ENCODE data around the gene CFAP54. TPM values are rescaled to one million over a fixed set of nuclear protein-coding genes. Genes with fewer than 3 reads are reported as not detected.
A peak's percentile ranks its signal among the peaks of the same experiment; 100 is the strongest.

Gene CFAP54
- total and polyA plus RNA-seq, 2 of the 4 experiments (the other 2 are of a cell fraction): 0.18 to 0.41 TPM

DNA sequence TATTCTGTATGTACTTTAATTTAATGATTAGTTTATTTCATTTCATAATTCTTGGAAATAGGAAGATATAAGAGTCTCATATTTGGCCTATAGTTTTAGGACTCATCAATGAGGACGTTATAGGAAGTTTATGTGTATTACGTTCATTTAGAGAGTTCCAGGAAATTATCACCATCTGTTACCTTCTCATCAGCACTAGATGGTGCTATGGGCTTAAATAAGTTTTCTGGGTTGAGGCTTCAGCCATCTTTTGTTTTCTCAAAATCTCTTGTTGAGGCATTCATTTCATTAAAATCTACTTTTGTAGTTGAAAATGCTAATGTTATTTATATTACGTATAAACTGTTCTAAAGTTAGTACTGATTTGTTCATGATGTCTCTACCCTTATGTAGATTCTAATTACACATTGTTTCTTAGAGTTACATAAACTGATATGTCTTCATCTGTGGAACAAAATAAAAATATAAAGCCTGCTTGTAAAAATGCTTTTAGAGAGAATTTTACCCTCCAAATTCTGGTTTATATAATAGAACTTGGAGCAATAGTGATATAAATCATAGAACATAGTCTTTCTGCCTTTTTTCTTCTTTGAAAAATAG, 89.2 kb downstream of the CFAP54 start:
- no CpG with 5 or more reads among the region's 3 CpGs for WGBS, 2 experiments (ENCODE audit: extremely low coverage in 2 of 2, insufficient read length in 1 of 2)
- Histone ChIP-seq H2BK15ac (ENCODE audit: low read depth, low read length) (no peak overlapping the region), H4K20me1 (ENCODE audit: insufficient read depth, low read length) (no peaks in the 10 kb centered on the region), H3K9me1 (ENCODE audit: insufficient read depth, low read length) (no peaks in the 10 kb centered on the region), H3K23ac (ENCODE audit: low read depth, low read length) (no peak overlapping the region), H3K9me3 (ENCODE audit: control insufficient read depth, insufficient read depth, low read length) (no peaks in the 10 kb centered on the region), H3K18ac (ENCODE audit: low read depth, low read length) (no peak overlapping the region), H4K5ac (ENCODE audit: low read depth, low read length) (no peak overlapping the region), H4K91ac (ENCODE audit: insufficient read depth, low read depth, low read length) (no peak overlapping the region), H3K56ac (ENCODE audit: extremely low read depth, insufficient read depth, low read length) (no peak overlapping the region), H2BK5ac (ENCODE audit: low read depth, low read length, poor library complexity, severe bottlenecking) (no peak overlapping the region), H2AK5ac (ENCODE audit: low read depth, low read length) (no peak overlapping the region), H3K4me1 (ENCODE audit: control insufficient read depth, insufficient read depth, low read length) (no peaks in the 10 kb centered on the region), H3K79me1 (ENCODE audit: low read depth in 1 of 2, low read length in 2 of 2) (no peaks in the 10 kb centered on the region), H2AK9ac (replicated peaks; ENCODE audit: low read depth, low read length, poor library complexity) (no peak overlapping the region), H3K4ac (ENCODE audit: low read depth, low read length) (no peak overlapping the region), H3K14ac (replicated peaks; ENCODE audit: low read depth, low read length) (no peak overlapping the region), H3K36me3 (ENCODE audit: control insufficient read depth, insufficient read depth, low read length) (no peaks in the 10 kb centered on the region), H3K4me3 (ENCODE audit: insufficient read depth, low read depth, low read length) (no peak overlapping the region), H2BK20ac (ENCODE audit: low read depth, low read length) (no peak overlapping the region), H2BK120ac (ENCODE audit: low read depth, low read length) (no peak overlapping the region), H3K9ac (ENCODE audit: low read depth, low read length) (no peak overlapping the region; the same call in 1 of the 2 replicates), H3K27me3 (ENCODE audit: control insufficient read depth, insufficient read depth, low read length) (no peaks in the 10 kb centered on the region), H2AFZ (replicated peaks; ENCODE audit: low read length, poor library complexity) (no peak overlapping the region), H3K27ac (ENCODE audit: insufficient read depth, low read length) (no peak overlapping the region), H3K4me2 (ENCODE audit: low read depth, low read length) (no peak overlapping the region), H4K8ac (ENCODE audit: low read depth in 2 of 2, low read length in 2 of 2) (no peak overlapping the region)
- ChIA-PET CTCF (interaction anchor here (0.6 kb wide), 1 partner anchor 980 kb away, joined by 3 read pairs; no protein-coding TSS in a partner anchor), POLR2A (ENCODE audit: unreplicated experiment) (no interaction called here)
- peak; percentile 88 for ATAC-seq (ENCODE audit: low read depth)
- BruUV-seq (replicated peaks): no TSS peak
- dilution Hi-C loops (cut with HindIII; ENCODE audit: low sequenced_read_pairs, unreplicated experiment): no loop called here
- peak; percentile 58 for TF ChIP-seq SMC3 (IDR thresholded peaks at IDR 0.05; ENCODE audit: low read depth, low read length)
- TF ChIP-seq BHLHE40 (IDR thresholded peaks at IDR 0.05; ENCODE audit: low read depth, low read length): no peak
- TF ChIP-seq RAD21 (IDR thresholded peaks at IDR 0.05; ENCODE audit: low read length): peak; percentile 85
- TF ChIP-seq, protein P1, sequence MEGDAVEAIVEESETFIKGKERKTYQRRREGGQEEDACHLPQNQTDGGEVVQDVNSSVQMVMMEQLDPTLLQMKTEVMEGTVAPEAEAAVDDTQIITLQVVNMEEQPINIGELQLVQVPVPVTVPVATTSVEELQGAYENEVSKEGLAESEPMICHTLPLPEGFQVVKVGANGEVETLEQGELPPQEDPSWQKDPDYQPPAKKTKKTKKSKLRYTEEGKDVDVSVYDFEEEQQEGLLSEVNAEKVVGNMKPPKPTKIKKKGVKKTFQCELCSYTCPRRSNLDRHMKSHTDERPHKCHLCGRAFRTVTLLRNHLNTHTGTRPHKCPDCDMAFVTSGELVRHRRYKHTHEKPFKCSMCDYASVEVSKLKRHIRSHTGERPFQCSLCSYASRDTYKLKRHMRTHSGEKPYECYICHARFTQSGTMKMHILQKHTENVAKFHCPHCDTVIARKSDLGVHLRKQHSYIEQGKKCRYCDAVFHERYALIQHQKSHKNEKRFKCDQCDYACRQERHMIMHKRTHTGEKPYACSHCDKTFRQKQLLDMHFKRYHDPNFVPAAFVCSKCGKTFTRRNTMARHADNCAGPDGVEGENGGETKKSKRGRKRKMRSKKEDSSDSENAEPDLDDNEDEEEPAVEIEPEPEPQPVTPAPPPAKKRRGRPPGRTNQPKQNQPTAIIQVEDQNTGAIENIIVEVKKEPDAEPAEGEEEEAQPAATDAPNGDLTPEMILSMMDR (conservative IDR thresholded peaks at IDR 0.05; ENCODE audit: low read depth, low read length): peak; percentile 80
- DNase-seq: peak; percentile 64
- in situ Hi-C loops (cut with MboI; ENCODE audit: low sequenced_read_pairs): loop anchor here (25.0 kb wide), 1 partner anchor 1809 kb away; no protein-coding TSS in a partner anchor
- intact Hi-C loops (cut with micrococcal nuclease): loop anchor here (1.0 to 2.0 kb wide), 4 partner anchors 407 to 1819 kb away; no protein-coding TSS in a partner anchor

Data from IMR-90 (cell line).